Adrenal gland (tissue), 5 donors: ENCODE results near the gene GLUD1.
"Not testable (repeated sequence)": the region's sequence is repeated elsewhere in the genome, so short reads cannot be mapped to it uniquely, and the experiment has no call there.

Experiments used
- CTCF ChIP-seq, 6 experiments: fragments of 450-650 bp in 4 of 6; fragments of 200-600 bp in 2 of 6; sonication (generic) in 1 of 6; IDR thresholded peaks; 1 replicate in 5 of 6; 2 replicates in 1 of 6; pipeline versions ENCODE4 v1.5.1 to v1.8.0; 2016 to 2021; ENCODE audit warnings: antibody characterized with exemption in 6 of 6, mild to moderate bottlenecking in 2 of 6, moderate library complexity in 1 of 6
- POLR2A ChIP-seq, 2 donors: fragments of 450-650 bp; IDR thresholded peaks; one replicate each; pipeline ENCODE4 v1.6.1; 2017; ENCODE audit warnings: antibody characterized with exemption in 2 of 2, mild to moderate bottlenecking in 2 of 2, moderate library complexity in 1 of 2
- donor health status: DM: no; HTN: no; CAD: no.

- not testable (repeated sequence) for TF ChIP-seq CTCF, POLR2A (IDR thresholded peaks at IDR 0.05)
These were observed 23.5 kb upstream of the GLUD1 start for GRCh38 chr10:87118122-87118521.
